A549 (cell line): ENCODE results near the gene GRIK1. TPM values are rescaled to one million over a fixed set of nuclear protein-coding genes. Genes with fewer than 3 reads are reported as not detected.

Source experiments
- ATAC-seq, 2 experiments: fragments of 200-7000 bp in 1 of 2; fragments of >200 bp in 1 of 2; cut with Nextera tagmentation in 1 of 2; cut with Tn5 transposase in 1 of 2; 3 replicates each; pipeline versions ENCODE4 v1.8.0 to v1.9.1; 2018 to 2020; ENCODE audit warnings: mild to moderate bottlenecking in 1 of 2, moderate library complexity in 1 of 2
- CTCF ChIA-PET: fragments of 300-600 bp; sonication (Branson Sonifier 250); formaldehyde crosslinking; extraction: SDS; loops from one replicate; lab custom pipeline; 2021; ENCODE audit warnings: antibody characterized with exemption, inconsistent platforms; lab: Yijun Ruan, JAX
- POLR2A ChIA-PET: fragments of 350-600 bp; formaldehyde crosslinking; extraction: SDS; loops from one replicate; lab custom pipeline; 2021; ENCODE audit warnings: antibody characterized with exemption, inconsistent platforms; lab: Yijun Ruan, JAX
- DNase-seq, 2 experiments: peaks; one replicate each; pipeline versions ENCODE4 v3.0.0 to v3.0.0-alpha.2; 2011 to 2016; ENCODE audit warnings: low read depth in 1 of 2, low spot score in 1 of 2
- FAIRE-seq: peaks from 2 replicates; lab custom pipeline; 2011; peaks lifted over from hg19 to GRCh38; lab: Jason Lieb, UNC
- H3K27ac ChIP-seq, 2 experiments: fragments of >200 bp; sonication (Bioruptor Twin); formaldehyde crosslinking; 3 replicates each; pipeline ENCODE4 v1.5.1; 2016 to 2017
- H3K4me1 ChIP-seq: fragments of >200 bp; sonication (Bioruptor Twin); formaldehyde crosslinking; 3 replicates; pipeline ENCODE4 v1.6.1; 2016
- H3K4me2 ChIP-seq: fragments of >200 bp; sonication (Bioruptor Twin); formaldehyde crosslinking; 3 replicates; pipeline ENCODE4 v1.6.1; 2016
- H3K4me3 ChIP-seq: fragments of >200 bp; sonication (Bioruptor Twin); formaldehyde crosslinking; 3 replicates; pipeline ENCODE4 v1.5.1; 2016
- H3K9me3 ChIP-seq: fragments of >200 bp; sonication (Bioruptor Twin); formaldehyde crosslinking; 3 replicates; pipeline ENCODE4 v1.6.1; 2016
- EP300 ChIP-seq, 2 experiments: fragments of >200 bp; sonication (Bioruptor Twin); formaldehyde crosslinking; IDR thresholded peaks; 2 replicates in 1 of 2; 3 replicates in 1 of 2; pipeline ENCODE4 v1.6.1; 2016 to 2017
- FOSB ChIP-seq: fragments of 250-450 bp; sonication (Bioruptor Pico); IDR thresholded peaks from 2 replicates; pipeline ENCODE4 v1.5.0; 2020; ENCODE audit warnings: mild to moderate bottlenecking, moderate library complexity
- FOSL2 ChIP-seq, 2 experiments: fragments of 450-650 bp in 1 of 2; fragments of >200 bp in 1 of 2; sonication (Bioruptor Twin) in 1 of 2; formaldehyde crosslinking; IDR thresholded peaks; 2 replicates each; pipeline versions ENCODE4 v1.5.0 to v1.6.1; 2016 to 2020; ENCODE audit warnings: mild to moderate bottlenecking in 1 of 2, moderate library complexity in 1 of 2
- FOXS1 ChIP-seq: fragments of 250-450 bp; sonication (Bioruptor Pico); IDR thresholded peaks from 2 replicates; pipeline ENCODE4 v1.5.0; 2020; ENCODE audit warnings: mild to moderate bottlenecking, moderate library complexity
- HDAC2 ChIP-seq: fragments of 200-600 bp; sonication (generic); IDR thresholded peaks from 2 replicates; pipeline ENCODE4 v1.6.1; 2016
- HOXB5 ChIP-seq: fragments of 250-450 bp; sonication (Bioruptor Pico); IDR thresholded peaks from 2 replicates; pipeline ENCODE4 v1.5.0; 2020; ENCODE audit warnings: mild to moderate bottlenecking, moderate library complexity
- MAZ ChIP-seq: fragments of 150-350 bp; IDR thresholded peaks from 2 replicates; pipeline ENCODE4 v1.6.1; 2014; ENCODE audit warnings: antibody characterized with exemption, low read depth, low read length, borderline replicate concordance
- NFE2L2 ChIP-seq: fragments of 150-350 bp; conservative IDR thresholded peaks from 2 replicates; pipeline ENCODE4 v1.6.1; 2014; ENCODE audit warnings: low read length
- NR3C1 ChIP-seq: fragments of >200 bp; sonication (Bioruptor Twin); formaldehyde crosslinking; IDR thresholded peaks from 3 replicates; pipeline ENCODE4 v1.6.1; 2017
- POLR2A ChIP-seq: IDR thresholded peaks from 2 replicates; pipeline ENCODE4 v1.6.1; 2012; ENCODE audit warnings: mild to moderate bottlenecking, low read length
- POLR2AphosphoS2 ChIP-seq: conservative IDR thresholded peaks from 2 replicates; pipeline ENCODE4 v1.6.1; 2012; ENCODE audit warnings: low read length, improper control_type of control experiment, inconsistent platforms
- RCOR1 ChIP-seq: fragments of 150-350 bp; IDR thresholded peaks from 2 replicates; pipeline ENCODE4 v1.6.1; 2014; ENCODE audit warnings: antibody characterized with exemption, low read length, low read depth
- RNF2 ChIP-seq: fragments of 200-600 bp; sonication (generic); IDR thresholded peaks from 2 replicates; pipeline ENCODE4 v1.6.1; 2016; ENCODE audit warnings: low read depth, mild to moderate bottlenecking, antibody characterized with exemption, moderate library complexity, borderline replicate concordance
- ZNF302 ChIP-seq: fragments of 250-450 bp; sonication (Bioruptor Pico); IDR thresholded peaks from 2 replicates; pipeline ENCODE4 v1.9.0; 2021; ENCODE audit warnings: inconsistent platforms, mild to moderate bottlenecking, moderate library complexity
- WGBS: methylation state at CpG from one replicate; pipeline ENCODE4 v1.1.6; 2017; ENCODE audit errors: missing lambda C conversion rate; 5-methylcytosine and 5-hydroxymethylcytosine counted together
- polyA plus RNA-seq, 4 experiments: library from polyadenylated mRNA; depleted of rRNA in 3 of 4; stranded (reverse); fragments of >200 nt; fragmentation: RNase III in 1 of 4; extraction: RNeasy Plus Mini Kit Qiagen cat#74134 plus additional on column Dnase treatment in 1 of 4; gene quantifications; 2 replicates in 3 of 4; 3 replicates in 1 of 4; pipeline ENCODE4 v1.2.3, GENCODE V29; 2011 to 2017
- TF ChIP-seq, protein P1 (sequence below): fragments of 450-650 bp; IDR thresholded peaks from 2 replicates; pipeline ENCODE4 v1.6.1; 2014; ENCODE audit warnings: antibody characterized with exemption
- TF ChIP-seq, protein P2 (sequence below): IDR thresholded peaks from 2 replicates; pipeline ENCODE4 v1.6.1; 2012
- TF ChIP-seq, protein P3 (sequence below): fragments of 200-600 bp; sonication (generic); IDR thresholded peaks from 2 replicates; pipeline ENCODE4 v1.6.1; 2016; ENCODE audit warnings: antibody characterized with exemption, mild to moderate bottlenecking, moderate library complexity
- TF ChIP-seq, protein P4 (sequence below): fragments of 250-450 bp; sonication (Bioruptor Pico); IDR thresholded peaks from 2 replicates; pipeline ENCODE4 v1.5.0; 2021; ENCODE audit warnings: mild to moderate bottlenecking, moderate library complexity, borderline replicate concordance
- TF ChIP-seq, protein P5 (sequence below): fragments of >200 bp; sonication (Bioruptor Twin); formaldehyde crosslinking; IDR thresholded peaks from 3 replicates; pipeline ENCODE4 v1.5.1; 2016
- TF ChIP-seq, protein P6 (sequence below): fragments of 150-350 bp; IDR thresholded peaks from 2 replicates; pipeline ENCODE4 v1.6.1; 2014; ENCODE audit warnings: low read depth, mild to moderate bottlenecking, low read length

Gene GRIK1
- polyA plus RNA-seq, 2 of the 4 experiments (the other 2 are of a cell fraction): not detected

DNA sequence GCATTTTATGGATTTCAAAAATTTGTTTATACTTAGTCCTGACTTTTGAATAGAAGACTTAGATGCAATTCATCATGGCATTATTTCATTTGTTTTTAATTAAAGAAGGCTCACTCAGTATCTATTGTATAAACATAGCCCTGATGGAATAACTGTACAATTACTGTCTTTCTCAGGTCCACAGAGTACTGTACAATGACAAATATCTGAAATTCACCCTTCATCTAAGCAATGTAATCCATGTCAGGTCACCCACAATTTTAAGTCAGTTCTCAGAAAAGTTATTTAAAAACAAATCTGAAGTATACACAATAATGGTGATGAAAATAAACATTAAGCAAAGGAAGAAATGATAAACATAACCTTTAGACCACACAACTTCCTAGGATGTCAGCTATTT lies 311.9 kb downstream of the GRIK1 start:
- POLR2A ChIA-PET: no interaction called here
- DNase-seq (no peak), FAIRE-seq (no peak), ATAC-seq (no peak)
- Histone ChIP-seq H3K4me3 (no peak overlapping the region), H3K27ac (no peak overlapping the region), H3K4me2 (no peak overlapping the region), H3K9me3 (no peaks in the 10 kb centered on the region), H3K4me1 (no peaks in the 10 kb centered on the region)
- TF ChIP-seq, protein P1, sequence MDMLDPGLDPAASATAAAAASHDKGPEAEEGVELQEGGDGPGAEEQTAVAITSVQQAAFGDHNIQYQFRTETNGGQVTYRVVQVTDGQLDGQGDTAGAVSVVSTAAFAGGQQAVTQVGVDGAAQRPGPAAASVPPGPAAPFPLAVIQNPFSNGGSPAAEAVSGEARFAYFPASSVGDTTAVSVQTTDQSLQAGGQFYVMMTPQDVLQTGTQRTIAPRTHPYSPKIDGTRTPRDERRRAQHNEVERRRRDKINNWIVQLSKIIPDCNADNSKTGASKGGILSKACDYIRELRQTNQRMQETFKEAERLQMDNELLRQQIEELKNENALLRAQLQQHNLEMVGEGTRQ: no peak
- TF ChIP-seq HOXB5 (CRISPR knock-in tag) (no peak), FOSL2 (IDR thresholded peaks at IDR 0.05) (no peak), FOSL2 (CRISPR knock-in tag; IDR thresholded peaks at IDR 0.05) (no peak), MAZ (no peak), FOSB (CRISPR knock-in tag) (no peak), RNF2 (no peak), FOXS1 (CRISPR knock-in tag) (no peak)
- TF ChIP-seq, protein P2, sequence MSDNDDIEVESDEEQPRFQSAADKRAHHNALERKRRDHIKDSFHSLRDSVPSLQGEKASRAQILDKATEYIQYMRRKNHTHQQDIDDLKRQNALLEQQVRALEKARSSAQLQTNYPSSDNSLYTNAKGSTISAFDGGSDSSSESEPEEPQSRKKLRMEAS: no peak
- CTCF ChIA-PET: no interaction called here

DNA sequence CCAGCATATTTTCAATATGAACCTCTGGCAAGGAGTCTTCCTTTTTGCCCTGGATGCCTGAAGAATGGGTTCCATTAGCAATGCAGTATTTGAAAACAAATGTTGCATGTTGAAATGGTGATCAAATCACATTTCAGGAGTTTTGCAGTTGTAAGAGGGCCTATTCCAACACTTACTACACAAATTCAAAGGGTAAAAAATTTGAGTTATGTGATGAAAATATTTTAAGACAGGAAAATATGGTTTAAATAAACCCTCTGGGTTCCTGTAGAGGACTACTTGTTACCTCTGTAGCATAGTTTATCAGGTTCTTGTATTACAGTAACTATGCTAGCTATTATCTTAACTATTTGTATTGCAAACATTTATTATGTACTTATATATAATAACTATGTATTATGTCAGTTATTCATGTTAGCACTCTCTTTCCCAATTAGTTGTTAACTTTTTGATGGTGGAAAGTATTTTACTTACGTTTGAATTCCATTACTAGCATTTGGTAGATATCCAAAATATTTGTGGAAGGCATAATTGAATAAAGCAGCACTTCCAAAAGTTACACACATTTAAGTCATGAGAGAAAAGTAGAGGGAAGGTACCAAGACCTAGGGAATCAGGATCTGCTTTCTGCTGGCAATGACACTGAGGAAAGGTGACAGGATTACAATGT lies 312.9 kb downstream of the GRIK1 start:
- DNase-seq (no peak), ATAC-seq (no peak)
- WGBS: 0% methylated on average over 1 of the region's 1 CpG
- H3K4me1 ChIP-seq: no peaks in the 10 kb centered on the region
- H3K4me2 ChIP-seq: no peak overlapping the region
- no peaks in the 10 kb centered on the region for H3K9me3 ChIP-seq
- CTCF ChIA-PET: no interaction called here
- H3K4me3 ChIP-seq: no peak overlapping the region
- no peak overlapping the region for H3K27ac ChIP-seq
- TF ChIP-seq HDAC2: no peak
- TF ChIP-seq RCOR1: no peak
- TF ChIP-seq ZNF302 (CRISPR knock-in tag): no peak
- TF ChIP-seq, protein P2: no peak
- TF ChIP-seq, protein P3, sequence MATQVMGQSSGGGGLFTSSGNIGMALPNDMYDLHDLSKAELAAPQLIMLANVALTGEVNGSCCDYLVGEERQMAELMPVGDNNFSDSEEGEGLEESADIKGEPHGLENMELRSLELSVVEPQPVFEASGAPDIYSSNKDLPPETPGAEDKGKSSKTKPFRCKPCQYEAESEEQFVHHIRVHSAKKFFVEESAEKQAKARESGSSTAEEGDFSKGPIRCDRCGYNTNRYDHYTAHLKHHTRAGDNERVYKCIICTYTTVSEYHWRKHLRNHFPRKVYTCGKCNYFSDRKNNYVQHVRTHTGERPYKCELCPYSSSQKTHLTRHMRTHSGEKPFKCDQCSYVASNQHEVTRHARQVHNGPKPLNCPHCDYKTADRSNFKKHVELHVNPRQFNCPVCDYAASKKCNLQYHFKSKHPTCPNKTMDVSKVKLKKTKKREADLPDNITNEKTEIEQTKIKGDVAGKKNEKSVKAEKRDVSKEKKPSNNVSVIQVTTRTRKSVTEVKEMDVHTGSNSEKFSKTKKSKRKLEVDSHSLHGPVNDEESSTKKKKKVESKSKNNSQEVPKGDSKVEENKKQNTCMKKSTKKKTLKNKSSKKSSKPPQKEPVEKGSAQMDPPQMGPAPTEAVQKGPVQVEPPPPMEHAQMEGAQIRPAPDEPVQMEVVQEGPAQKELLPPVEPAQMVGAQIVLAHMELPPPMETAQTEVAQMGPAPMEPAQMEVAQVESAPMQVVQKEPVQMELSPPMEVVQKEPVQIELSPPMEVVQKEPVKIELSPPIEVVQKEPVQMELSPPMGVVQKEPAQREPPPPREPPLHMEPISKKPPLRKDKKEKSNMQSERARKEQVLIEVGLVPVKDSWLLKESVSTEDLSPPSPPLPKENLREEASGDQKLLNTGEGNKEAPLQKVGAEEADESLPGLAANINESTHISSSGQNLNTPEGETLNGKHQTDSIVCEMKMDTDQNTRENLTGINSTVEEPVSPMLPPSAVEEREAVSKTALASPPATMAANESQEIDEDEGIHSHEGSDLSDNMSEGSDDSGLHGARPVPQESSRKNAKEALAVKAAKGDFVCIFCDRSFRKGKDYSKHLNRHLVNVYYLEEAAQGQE: no peak
- no peak for TF ChIP-seq HOXB5 (CRISPR knock-in tag)
- TF ChIP-seq NR3C1: no peak
- TF ChIP-seq EP300 (IDR thresholded peaks at IDR 0.05): no peak
- TF ChIP-seq, protein P4, sequence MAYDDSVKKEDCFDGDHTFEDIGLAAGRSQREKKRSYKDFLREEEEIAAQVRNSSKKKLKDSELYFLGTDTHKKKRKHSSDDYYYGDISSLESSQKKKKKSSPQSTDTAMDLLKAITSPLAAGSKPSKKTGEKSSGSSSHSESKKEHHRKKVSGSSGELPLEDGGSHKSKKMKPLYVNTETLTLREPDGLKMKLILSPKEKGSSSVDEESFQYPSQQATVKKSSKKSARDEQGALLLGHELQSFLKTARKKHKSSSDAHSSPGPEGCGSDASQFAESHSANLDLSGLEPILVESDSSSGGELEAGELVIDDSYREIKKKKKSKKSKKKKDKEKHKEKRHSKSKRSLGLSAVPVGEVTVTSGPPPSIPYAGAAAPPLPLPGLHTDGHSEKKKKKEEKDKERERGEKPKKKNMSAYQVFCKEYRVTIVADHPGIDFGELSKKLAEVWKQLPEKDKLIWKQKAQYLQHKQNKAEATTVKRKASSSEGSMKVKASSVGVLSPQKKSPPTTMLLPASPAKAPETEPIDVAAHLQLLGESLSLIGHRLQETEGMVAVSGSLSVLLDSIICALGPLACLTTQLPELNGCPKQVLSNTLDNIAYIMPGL (CRISPR knock-in tag): no peak
- no peak for TF ChIP-seq NFE2L2
- TF ChIP-seq POLR2AphosphoS2: no peak
- TF ChIP-seq, protein P5, sequence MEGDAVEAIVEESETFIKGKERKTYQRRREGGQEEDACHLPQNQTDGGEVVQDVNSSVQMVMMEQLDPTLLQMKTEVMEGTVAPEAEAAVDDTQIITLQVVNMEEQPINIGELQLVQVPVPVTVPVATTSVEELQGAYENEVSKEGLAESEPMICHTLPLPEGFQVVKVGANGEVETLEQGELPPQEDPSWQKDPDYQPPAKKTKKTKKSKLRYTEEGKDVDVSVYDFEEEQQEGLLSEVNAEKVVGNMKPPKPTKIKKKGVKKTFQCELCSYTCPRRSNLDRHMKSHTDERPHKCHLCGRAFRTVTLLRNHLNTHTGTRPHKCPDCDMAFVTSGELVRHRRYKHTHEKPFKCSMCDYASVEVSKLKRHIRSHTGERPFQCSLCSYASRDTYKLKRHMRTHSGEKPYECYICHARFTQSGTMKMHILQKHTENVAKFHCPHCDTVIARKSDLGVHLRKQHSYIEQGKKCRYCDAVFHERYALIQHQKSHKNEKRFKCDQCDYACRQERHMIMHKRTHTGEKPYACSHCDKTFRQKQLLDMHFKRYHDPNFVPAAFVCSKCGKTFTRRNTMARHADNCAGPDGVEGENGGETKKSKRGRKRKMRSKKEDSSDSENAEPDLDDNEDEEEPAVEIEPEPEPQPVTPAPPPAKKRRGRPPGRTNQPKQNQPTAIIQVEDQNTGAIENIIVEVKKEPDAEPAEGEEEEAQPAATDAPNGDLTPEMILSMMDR: no peak
- no peak for TF ChIP-seq RNF2
- no peak for TF ChIP-seq POLR2A
- TF ChIP-seq, protein P6, sequence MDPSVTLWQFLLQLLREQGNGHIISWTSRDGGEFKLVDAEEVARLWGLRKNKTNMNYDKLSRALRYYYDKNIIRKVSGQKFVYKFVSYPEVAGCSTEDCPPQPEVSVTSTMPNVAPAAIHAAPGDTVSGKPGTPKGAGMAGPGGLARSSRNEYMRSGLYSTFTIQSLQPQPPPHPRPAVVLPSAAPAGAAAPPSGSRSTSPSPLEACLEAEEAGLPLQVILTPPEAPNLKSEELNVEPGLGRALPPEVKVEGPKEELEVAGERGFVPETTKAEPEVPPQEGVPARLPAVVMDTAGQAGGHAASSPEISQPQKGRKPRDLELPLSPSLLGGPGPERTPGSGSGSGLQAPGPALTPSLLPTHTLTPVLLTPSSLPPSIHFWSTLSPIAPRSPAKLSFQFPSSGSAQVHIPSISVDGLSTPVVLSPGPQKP: no peak
- TF ChIP-seq, all 56 proteins: peak for 0
- FAIRE-seq: no peak
- POLR2A ChIA-PET: no interaction called here
